ENCODE measurements around the gene APBA2. TPM values are rescaled to one million over a fixed set of nuclear protein-coding genes. Genes with fewer than 3 reads are reported as not detected.

Gene APBA2
- total RNA-seq, 1 donor from 2014 or later: 51.4 TPM

DNA sequence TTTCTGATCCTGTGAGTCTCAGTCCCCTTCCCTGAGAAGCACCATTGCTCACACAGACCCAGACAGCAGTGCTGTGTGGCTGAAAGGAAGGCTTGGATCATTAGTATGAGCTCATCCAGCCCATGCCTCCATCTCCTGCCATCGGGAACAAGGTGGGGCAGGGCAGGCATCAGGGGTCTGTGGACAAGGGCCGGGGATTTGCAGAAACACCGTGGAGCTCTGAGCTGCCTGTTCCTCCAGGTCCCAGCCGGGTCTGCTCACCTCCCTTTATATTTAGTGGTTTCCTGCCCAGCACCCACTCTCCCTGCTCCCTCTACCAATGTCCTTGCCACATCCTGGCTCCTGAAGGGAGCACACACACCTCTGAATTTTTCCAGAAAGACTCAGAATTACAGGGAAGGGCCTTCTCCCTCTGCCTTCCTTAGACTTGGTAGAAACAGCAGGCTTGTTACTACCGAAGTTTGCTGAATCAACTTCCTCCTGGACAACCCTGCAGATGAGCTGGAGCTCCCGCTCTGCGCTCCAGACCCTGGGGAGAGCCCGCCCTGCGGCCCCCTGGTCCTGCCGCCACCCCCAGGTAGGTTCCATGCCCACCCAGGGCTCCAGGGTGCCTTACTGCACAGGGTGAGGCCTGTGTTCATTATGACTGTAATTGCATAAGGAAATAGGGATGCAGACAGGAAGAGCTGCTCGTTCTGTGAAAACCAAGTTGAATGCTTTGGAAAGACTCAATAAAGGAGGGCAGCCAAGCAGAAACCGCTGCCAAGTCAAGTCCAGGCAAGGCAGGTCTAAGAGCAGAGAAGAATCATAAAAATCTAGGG lies 255.7 kb downstream of the APBA2 start:
- TF ChIP-seq, protein P1, sequence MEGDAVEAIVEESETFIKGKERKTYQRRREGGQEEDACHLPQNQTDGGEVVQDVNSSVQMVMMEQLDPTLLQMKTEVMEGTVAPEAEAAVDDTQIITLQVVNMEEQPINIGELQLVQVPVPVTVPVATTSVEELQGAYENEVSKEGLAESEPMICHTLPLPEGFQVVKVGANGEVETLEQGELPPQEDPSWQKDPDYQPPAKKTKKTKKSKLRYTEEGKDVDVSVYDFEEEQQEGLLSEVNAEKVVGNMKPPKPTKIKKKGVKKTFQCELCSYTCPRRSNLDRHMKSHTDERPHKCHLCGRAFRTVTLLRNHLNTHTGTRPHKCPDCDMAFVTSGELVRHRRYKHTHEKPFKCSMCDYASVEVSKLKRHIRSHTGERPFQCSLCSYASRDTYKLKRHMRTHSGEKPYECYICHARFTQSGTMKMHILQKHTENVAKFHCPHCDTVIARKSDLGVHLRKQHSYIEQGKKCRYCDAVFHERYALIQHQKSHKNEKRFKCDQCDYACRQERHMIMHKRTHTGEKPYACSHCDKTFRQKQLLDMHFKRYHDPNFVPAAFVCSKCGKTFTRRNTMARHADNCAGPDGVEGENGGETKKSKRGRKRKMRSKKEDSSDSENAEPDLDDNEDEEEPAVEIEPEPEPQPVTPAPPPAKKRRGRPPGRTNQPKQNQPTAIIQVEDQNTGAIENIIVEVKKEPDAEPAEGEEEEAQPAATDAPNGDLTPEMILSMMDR (IDR thresholded peaks at IDR 0.05; ENCODE audit: insufficient read depth, low read length, poor library complexity, severe bottlenecking): no peak

DNA sequence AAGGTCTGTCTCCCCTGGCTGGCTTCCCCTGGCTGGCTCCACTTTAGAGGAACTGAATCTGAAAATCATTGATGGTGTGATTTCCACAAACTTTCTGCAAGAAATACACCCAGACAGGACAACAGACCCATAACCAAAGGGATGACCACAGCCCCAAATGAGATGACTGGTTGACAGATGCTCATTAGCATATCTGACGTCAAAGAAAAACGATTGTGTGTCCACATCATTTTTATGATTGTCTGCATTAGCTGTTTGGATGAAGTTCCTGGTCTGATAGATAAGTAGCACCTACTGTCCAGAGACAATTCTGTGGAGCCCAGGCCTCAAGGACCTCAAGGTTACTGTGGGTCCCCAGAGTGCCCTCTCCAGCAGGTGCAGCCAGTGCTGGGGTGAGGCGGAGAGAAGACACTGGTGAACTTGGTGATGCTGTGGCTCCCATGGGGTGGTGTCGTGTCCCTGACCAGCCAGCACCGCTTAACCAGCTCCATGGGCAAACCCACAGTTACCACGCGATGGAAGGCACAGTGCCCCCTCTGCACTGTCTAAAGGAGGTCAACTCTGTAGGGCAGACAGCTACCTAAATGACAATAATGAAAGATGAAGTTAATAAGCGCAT lies 256.5 kb downstream of the APBA2 start:
- no peak for DNase-seq (ENCODE audit: low read depth)
- TF ChIP-seq, protein P1 (IDR thresholded peaks at IDR 0.05; ENCODE audit: insufficient read depth, low read length, poor library complexity, severe bottlenecking): no peak
- Histone ChIP-seq H3K27me3 (ENCODE audit: control insufficient read depth, insufficient read depth, low read length) (no peaks in the 10 kb centered on the region), H3K4me3 (ENCODE audit: low read depth, low read length) (no peak overlapping the region), H3K36me3 (ENCODE audit: control insufficient read depth, insufficient read depth, low read length) (no peaks in the 10 kb centered on the region)

More for the DNA sequence above, 255.7 kb downstream of the APBA2 start:
- peak; percentile 54 for DNase-seq (ENCODE audit: low read depth)
- Histone ChIP-seq H3K36me3 (ENCODE audit: control insufficient read depth, insufficient read depth, low read length) (no peaks in the 10 kb centered on the region), H3K27me3 (ENCODE audit: control insufficient read depth, insufficient read depth, low read length) (no peaks in the 10 kb centered on the region), H3K4me3 (ENCODE audit: low read depth, low read length) (no peak overlapping the region)

DNA sequence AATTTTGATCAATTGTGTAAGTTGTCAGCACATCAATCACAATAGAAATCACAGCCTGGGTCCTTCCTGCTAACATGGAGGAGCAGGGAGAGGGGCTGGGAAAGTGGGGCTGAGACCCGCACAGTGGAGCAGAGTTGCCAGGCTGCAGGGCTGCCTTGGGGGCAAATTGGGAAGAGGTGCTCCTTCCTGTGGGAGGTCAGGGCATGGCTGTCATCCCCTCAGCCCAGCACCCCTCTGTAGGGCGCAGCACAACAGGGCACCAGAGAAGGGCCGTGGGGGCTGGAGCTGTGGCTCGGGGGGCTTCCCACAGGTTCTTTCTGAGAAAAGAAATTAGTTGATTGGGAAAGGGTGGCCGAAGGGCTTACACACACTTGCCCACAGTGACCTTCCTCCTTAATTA lies 257.5 kb downstream of the APBA2 start:
- DNase-seq (ENCODE audit: low read depth): no peak
- TF ChIP-seq, protein P1 (IDR thresholded peaks at IDR 0.05; ENCODE audit: insufficient read depth, low read length, poor library complexity, severe bottlenecking): no peak
- no peaks in the 10 kb centered on the region for H3K27me3 ChIP-seq (ENCODE audit: control insufficient read depth, insufficient read depth, low read length)
- H3K4me3 ChIP-seq (ENCODE audit: low read depth, low read length): no peak overlapping the region
- H3K36me3 ChIP-seq (ENCODE audit: control insufficient read depth, insufficient read depth, low read length): no peaks in the 10 kb centered on the region

DNA sequence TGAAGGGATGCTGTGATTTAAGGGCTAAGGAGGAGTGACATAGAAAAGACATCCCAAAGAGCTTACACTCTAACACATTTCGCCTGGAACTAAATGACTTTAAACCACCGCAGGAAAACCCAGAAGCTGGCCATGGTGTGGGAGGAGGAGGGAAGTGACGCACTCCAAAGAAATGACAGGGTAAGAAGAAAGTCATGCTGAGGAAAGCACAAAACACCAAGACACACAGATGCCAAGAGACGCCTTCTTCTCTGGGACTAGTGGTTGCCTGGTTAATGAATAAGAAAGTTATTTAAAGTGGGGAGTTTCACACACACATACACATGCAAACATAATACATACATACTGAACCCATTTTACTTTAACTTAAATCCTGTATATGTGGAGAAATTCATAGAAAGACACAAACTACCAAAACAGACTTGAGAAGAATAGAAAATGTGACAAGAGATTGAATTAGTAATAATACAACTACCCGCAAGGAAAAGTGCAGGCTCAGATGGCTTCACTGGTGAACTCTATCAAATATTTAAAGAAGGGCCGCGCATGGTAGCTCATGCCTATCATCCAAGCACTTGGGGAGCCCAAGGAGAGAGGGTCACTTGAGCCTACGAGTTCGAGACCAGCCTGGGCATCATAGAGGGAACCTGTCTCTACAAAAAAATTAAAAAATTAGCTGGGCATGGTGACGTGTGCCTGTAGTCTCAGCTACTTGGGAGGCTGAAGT lies 258.3 kb downstream of the APBA2 start:
- H3K27me3 ChIP-seq (ENCODE audit: control insufficient read depth, insufficient read depth, low read length): no peaks in the 10 kb centered on the region
- DNase-seq (ENCODE audit: low read depth): peak; percentile 88

DNA sequence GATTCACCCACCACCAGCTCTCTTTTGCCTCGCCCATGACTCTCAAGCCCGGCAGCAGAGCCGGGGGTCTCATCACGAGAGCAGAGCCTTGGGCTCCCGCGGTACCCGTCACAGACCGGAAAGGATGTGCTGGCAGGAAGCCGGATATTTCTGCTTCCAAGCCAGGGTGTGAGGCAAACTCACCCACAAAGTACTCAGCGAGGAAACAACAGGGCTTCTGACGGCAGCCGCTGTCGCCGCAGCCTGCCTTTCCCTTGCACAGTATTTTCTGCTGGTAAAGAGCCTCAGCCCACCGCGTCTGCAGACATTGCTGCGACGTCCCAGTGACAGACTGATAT lies 263.9 kb downstream of the APBA2 start:
- no peak for DNase-seq (ENCODE audit: low read depth)
- Histone ChIP-seq H3K36me3 (ENCODE audit: control insufficient read depth, insufficient read depth, low read length) (no peaks in the 10 kb centered on the region), H3K4me3 (ENCODE audit: low read depth, low read length) (no peak overlapping the region), H3K27me3 (ENCODE audit: control insufficient read depth, insufficient read depth, low read length) (no peaks in the 10 kb centered on the region)
- TF ChIP-seq, protein P1 (IDR thresholded peaks at IDR 0.05; ENCODE audit: insufficient read depth, low read length, poor library complexity, severe bottlenecking): no peak

More for the DNA sequence above, 258.3 kb downstream of the APBA2 start:
- Histone ChIP-seq H3K36me3 (ENCODE audit: control insufficient read depth, insufficient read depth, low read length) (no peaks in the 10 kb centered on the region), H3K4me3 (ENCODE audit: low read depth, low read length) (no peak overlapping the region)
- TF ChIP-seq, protein P1 (IDR thresholded peaks at IDR 0.05; ENCODE audit: insufficient read depth, low read length, poor library complexity, severe bottlenecking): no peak
